ENCODE results near the gene DARS1.

The DARS1 gene

GRCh38 chr2:135985018-135985825 is at the start of gene DARS1:
Gene DARS1 (minus strand): TSS chr2:135985626. CDS start chr2:135985468, 158 bp downstream.
- peak; percentile 45 to 62 for DNase-seq (ENCODE audit: extremely low read depth in 1 of 2, low read depth in 1 of 2)

GRCh38 chr2:136034629-136035028 is 49.2 kb upstream of the DARS1 start:
- DNase-seq (ENCODE audit: extremely low read depth in 1 of 2, low read depth in 1 of 2): no peak

DNA sequence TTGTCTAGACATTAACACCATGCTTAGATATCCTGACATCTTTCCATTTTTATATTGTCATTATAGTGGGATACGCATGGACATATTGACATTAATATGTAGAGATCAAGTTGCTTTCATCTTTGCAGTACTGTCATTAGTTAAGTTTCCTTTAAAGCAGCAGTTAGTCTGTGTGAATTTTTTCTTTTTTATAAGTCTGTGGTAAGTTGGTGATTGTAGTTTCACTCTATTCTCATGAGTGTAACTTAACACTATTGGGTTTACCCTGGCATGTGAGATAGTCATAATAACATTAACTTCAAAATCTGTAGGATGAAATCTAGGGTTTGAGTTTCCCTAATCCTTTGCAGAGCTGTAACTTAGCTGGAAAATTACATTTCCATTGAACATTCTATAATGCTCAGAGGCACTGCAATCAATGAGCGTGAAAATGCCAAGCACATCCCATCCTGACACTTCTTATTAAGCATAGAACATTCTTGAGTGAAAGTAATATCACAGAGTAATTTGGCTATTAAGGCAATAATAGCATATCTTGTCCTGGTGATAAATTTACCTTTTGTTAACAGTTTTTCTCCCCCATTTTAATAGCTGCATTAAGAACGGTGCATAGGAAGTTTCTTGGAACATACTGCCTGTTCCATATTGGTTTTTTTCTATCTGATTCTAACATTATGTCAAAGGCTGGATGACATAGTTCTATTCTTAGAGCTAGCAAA is 47.5 kb upstream of the DARS1 start:
- DNase-seq (ENCODE audit: extremely low read depth in 1 of 2, low read depth in 1 of 2): no peak

- DNase-seq (ENCODE audit: extremely low read depth in 1 of 2, low read depth in 1 of 2): no peak
Measured at GRCh38 chr2:136032192-136032591, 46.8 kb upstream of the DARS1 start.

DNA sequence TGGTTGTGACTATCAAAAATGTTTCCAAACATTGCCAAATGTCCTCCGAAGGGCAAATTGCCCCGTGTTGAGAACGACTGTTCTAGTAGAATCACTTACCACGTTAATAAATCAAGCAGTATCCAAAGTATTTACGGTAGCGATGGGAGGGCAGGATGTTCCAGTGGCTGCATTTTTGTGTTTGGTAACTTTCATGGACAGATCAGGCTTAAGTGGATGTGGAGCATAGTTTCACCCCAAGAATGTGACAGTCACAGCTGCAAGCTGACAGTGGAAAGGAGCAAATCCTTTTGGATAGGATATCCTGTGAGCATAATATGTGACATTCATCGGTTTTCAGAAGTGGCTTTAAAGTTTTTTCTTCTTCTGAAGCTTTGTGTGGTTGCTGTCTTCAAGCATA is 46.3 kb upstream of the DARS1 start:
- no peak for DNase-seq (ENCODE audit: extremely low read depth in 1 of 2, low read depth in 1 of 2)

DNA sequence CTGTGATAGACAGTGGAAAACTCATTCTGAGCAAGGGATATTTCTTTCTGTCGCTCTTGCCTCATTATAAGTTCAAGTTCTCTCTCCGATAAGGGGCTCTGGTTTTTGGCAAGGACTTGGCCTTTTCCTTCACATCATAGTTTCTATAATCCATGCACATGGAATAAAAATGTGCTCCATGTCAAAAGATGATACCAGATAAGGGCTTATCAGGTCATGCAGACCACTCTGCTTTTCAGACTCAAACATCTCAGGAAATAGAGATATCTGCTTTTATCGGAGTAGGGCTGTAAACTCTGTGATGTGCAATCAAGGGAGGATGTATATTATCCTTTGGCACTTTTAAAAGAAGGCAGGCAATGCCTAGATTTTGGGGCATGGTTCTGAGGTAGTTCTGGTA is 45.0 kb upstream of the DARS1 start:
- DNase-seq (ENCODE audit: extremely low read depth in 1 of 2, low read depth in 1 of 2): no peak

GRCh38 chr2:136029149-136029548 is 43.7 kb upstream of the DARS1 start:
- DNase-seq (ENCODE audit: extremely low read depth in 1 of 2, low read depth in 1 of 2): no peak

DNA sequence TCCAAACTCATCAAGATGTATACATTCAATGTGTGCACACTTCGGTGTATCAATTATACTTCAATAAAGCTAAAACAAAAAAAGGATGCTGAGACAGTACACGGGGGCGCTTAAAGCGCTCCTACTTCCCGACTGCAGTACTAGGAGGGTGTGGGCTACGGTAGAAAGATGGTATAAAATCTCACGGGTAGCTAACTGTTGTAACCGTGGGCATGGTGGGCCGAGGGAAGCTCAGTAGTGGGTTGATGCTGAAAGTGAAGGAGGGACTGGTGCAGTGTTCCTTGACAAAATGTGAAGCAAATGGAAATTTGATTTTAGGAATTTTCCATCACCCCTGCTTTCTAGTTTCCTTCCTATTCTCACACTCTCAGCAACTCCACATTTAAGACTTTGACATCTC is 42.6 kb upstream of the DARS1 start:
- DNase-seq (ENCODE audit: extremely low read depth in 1 of 2, low read depth in 1 of 2): no peak

GRCh38 chr2:136027112-136027511 is 41.7 kb upstream of the DARS1 start:
- no peak for DNase-seq (ENCODE audit: extremely low read depth in 1 of 2, low read depth in 1 of 2)

DNA sequence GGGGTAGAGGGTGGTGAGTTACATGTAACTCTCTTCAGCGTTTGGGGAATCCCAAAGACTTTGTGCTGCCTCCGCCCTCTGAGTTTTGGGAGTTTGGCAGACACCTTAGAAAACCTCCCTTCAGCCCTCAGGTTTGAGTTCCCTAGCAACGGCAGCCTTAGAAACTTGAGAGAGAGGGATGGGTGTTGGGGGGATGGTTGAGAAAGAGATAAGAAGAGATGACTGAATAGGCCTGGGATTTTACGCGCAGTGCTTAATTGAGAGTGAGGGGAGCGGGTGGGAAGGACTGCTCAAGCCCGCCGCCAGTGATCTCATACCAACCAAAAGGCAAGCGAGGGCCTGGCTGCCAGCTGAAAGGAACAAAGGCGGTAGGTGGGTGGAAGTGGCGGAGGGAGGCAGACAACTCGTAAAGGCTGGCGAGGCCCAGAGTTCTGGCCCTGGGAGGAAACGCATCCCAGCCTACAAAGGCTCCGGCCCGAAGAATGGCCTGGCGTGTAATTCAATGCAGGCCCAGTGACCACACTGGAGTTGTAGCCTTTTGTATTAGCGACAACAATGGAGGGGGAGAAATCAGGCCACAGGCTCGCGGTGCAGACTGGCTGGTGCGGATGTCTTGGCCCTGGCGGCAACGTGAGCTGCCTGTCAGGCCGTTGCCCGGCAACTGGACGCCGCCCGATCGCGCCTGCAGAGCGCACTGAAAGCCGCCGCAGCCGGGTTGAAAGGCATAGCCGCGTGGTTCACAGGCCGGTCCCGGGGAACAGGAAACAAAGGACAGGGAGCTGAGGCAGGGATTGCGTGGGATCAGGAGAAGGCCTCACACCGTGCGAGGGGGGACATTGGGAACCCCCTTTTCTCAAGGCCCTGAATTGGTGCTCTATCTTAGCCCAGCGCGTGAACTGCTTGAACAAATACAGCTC is 39.9 kb upstream of the DARS1 start:
- DNase-seq (ENCODE audit: extremely low read depth in 1 of 2, low read depth in 1 of 2): no peak

- DNase-seq (ENCODE audit: extremely low read depth in 1 of 2, low read depth in 1 of 2): no peak
Measured at GRCh38 chr2:136024616-136025015, 39.2 kb upstream of the DARS1 start.

DNA sequence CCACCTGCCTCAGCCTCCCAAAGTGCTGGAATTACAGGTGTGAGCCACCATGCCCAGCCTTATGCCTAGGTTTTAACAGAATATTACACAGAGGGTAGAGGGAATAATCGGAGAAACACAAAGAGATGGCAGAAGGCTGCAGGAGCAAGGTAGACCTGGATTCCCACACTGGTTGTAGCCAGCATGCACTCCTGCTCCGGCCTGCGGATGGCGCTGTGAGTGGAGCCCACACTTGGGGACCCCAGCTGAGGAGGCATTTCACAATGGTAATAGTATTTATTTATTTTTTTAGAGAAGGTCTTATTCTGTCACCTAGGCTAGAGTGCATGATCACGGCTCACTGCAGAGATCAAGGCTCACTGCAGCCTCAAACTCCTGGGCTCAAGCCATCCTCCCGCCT is 38.8 kb upstream of the DARS1 start:
- DNase-seq (ENCODE audit: extremely low read depth in 1 of 2, low read depth in 1 of 2): no peak

DNA sequence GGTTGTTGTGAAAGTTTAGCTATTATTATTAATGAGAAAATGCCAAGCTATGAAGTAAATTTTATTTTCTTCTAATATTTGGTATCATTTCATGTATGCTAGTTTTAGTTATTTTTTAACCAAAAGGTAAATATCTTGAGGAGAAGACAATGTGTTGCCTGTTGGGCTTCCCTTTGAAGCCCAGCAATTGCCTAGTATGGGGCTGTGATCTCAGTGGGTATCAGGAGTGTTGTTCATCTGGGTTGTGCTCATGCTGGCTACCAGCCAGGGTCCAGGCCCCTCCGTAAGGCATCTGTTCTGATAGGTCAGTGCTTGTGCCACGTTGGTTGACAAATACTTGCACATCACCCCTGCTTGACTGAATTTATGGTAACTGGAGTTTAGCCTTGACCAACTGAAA is 38.0 kb upstream of the DARS1 start:
- DNase-seq (ENCODE audit: extremely low read depth in 1 of 2, low read depth in 1 of 2): no peak

GRCh38 chr2:136022396-136023146 is 37.1 kb upstream of the DARS1 start:
- no peak for DNase-seq (ENCODE audit: extremely low read depth in 1 of 2, low read depth in 1 of 2)

DNA sequence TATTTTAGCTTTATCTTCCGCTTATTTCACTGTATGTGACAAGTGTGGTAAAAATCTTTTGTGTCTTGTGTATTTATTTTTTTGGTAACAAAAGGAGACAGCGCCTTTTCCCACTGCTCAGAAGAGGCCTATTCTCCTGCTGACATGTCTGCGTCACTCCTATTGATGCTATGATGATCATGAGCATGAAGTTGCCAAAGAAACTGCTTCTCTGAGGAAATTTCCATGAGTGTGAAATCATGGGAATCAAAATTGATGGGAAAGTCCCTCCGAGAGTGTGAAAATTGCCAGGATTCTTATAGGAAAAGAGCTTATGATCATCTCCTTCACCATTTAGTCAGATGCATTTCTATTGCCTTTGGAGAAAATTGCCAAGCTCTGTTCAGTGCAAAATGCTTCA is 36.5 kb upstream of the DARS1 start:
- no peak for DNase-seq (ENCODE audit: extremely low read depth in 1 of 2, low read depth in 1 of 2)

GRCh38 chr2:136021406-136021805 is 36.0 kb upstream of the DARS1 start:
- no peak for DNase-seq (ENCODE audit: extremely low read depth in 1 of 2, low read depth in 1 of 2)

DNA sequence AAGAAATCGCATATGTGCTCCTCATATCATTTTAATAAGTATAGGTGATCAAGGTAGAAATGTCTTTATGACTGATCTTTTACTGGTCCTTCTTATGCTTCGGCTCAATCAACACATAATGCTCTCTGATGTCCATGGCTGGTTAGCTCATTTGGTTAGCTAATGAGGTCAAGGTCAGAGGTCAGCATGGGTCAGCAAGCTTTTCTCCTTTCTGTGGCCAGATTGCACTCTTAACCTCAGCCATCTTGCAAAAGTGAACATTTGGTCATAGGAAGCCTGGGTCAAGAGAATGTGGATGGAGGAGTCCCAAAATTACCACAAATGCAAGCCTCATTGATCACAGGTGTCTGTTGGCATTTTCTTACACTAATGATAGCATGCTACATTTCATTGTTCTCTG is 35.4 kb upstream of the DARS1 start:
- no peak for DNase-seq (ENCODE audit: extremely low read depth in 1 of 2, low read depth in 1 of 2)

DNA sequence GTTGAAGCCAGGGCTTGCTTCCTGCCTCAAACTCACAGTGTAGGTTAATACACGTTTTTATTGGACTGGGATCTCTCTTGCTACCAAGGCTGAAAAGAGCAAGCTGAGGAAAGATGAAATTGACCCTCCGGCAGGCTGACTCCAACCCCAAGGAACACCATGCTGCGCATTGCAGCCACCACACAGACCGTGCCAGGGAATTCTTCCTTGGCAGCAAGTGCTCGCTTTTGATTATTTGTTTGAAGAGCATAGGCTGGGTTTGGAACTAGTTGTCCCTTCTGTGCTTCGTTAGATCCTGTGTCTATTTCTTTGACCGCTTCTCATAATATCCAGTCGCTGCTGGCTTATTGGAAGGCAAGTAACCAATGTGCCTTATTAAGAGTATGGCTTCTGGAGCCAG is 34.4 kb upstream of the DARS1 start:
- DNase-seq (ENCODE audit: extremely low read depth in 1 of 2, low read depth in 1 of 2): no peak

GRCh38 chr2:136019306-136019705 is 33.9 kb upstream of the DARS1 start:
- no peak for DNase-seq (ENCODE audit: extremely low read depth in 1 of 2, low read depth in 1 of 2)

GRCh38 chr2:136017786-136018185 is 32.4 kb upstream of the DARS1 start:
- DNase-seq (ENCODE audit: extremely low read depth in 1 of 2, low read depth in 1 of 2): no peak

GRCh38 chr2:136016836-136017235 is 31.4 kb upstream of the DARS1 start:
- DNase-seq (ENCODE audit: extremely low read depth in 1 of 2, low read depth in 1 of 2): no peak
